IMR-90 (cell line): ENCODE data around the gene CCDC27. TPM values are rescaled to one million over a fixed set of nuclear protein-coding genes. Genes with fewer than 3 reads are reported as not detected.

Experiments
- ATAC-seq: fragments of 200-7000 bp; cut with Tn5 transposase; 2 replicates; pipeline ENCODE4 v1.9.1; 2020; ENCODE audit warnings: low read depth, mild to moderate bottlenecking, moderate library complexity
- BruUV-seq: library from RNA; stranded (reverse); fragments of 400-500 nt; replicated peaks from 2 replicates; lab custom pipeline; 2021; lab: Mats Ljungman, UMichigan
- CTCF ChIA-PET: fragments of 300-600 bp; formaldehyde crosslinking; extraction: SDS; loops from one replicate; lab custom pipeline; 2021; ENCODE audit warnings: antibody characterized with exemption; lab: Yijun Ruan, JAX
- POLR2A ChIA-PET: fragments of 300-600 bp; sonication (Branson Sonifier 250); formaldehyde crosslinking; loops from one replicate; lab custom pipeline; 2022; ENCODE audit warnings: antibody characterized with exemption; ENCODE audit not compliant: unreplicated experiment; lab: Charles Lee
- DNase-seq: peaks from one replicate; pipeline ENCODE4 v3.0.0; 2013
- H2AFZ ChIP-seq: replicated peaks from 2 replicates; pipeline ENCODE3; 2013; ENCODE audit warnings: low read length, mild to moderate bottlenecking; ENCODE audit not compliant: poor library complexity
- H2AK5ac ChIP-seq: 2 replicates; pipeline ENCODE4 v1.6.1; 2013; ENCODE audit warnings: low read depth, low read length, inconsistent platforms
- H2AK9ac ChIP-seq: replicated peaks from 2 replicates; pipeline ENCODE3; 2013; ENCODE audit warnings: mild to moderate bottlenecking, low read depth, low read length, moderate library complexity; ENCODE audit not compliant: poor library complexity
- H2BK120ac ChIP-seq: 2 replicates; pipeline ENCODE4 v1.6.1; 2013; ENCODE audit warnings: low read depth, low read length, inconsistent platforms
- H2BK15ac ChIP-seq: 3 replicates; pipeline ENCODE4 v1.6.1; 2013; ENCODE audit warnings: low read depth, low read length, inconsistent platforms
- H2BK20ac ChIP-seq: 2 replicates; pipeline ENCODE4 v1.6.1; 2013; ENCODE audit warnings: low read depth, mild to moderate bottlenecking, inconsistent platforms, low read length, moderate library complexity
- H2BK5ac ChIP-seq: 2 replicates; pipeline ENCODE4 v1.6.1; 2013; ENCODE audit warnings: mild to moderate bottlenecking, low read depth, low read length, inconsistent platforms; ENCODE audit not compliant: poor library complexity, severe bottlenecking
- H3K14ac ChIP-seq: replicated peaks from 2 replicates; pipeline ENCODE4 v1.6.1; 2013; ENCODE audit warnings: low read depth, low read length, inconsistent platforms
- H3K18ac ChIP-seq: 2 replicates; pipeline ENCODE4 v1.6.1; 2013; ENCODE audit warnings: low read depth, low read length, control low read depth
- H3K23ac ChIP-seq: 2 replicates; pipeline ENCODE4 v1.6.1; 2013; ENCODE audit warnings: low read depth, low read length, inconsistent platforms
- H3K27ac ChIP-seq: 2 replicates; pipeline ENCODE4 v1.5.1; 2013; ENCODE audit warnings: mild to moderate bottlenecking, control low read depth, low read length; ENCODE audit not compliant: insufficient read depth
- H3K27me3 ChIP-seq: 2 replicates; pipeline ENCODE4 v1.6.1; 2013; ENCODE audit warnings: low read length; ENCODE audit not compliant: control insufficient read depth, insufficient read depth
- H3K36me3 ChIP-seq: 2 replicates; pipeline ENCODE4 v1.6.1; 2013; ENCODE audit warnings: low read length, mixed read lengths; ENCODE audit not compliant: control insufficient read depth, insufficient read depth
- H3K4ac ChIP-seq: 2 replicates; pipeline ENCODE4 v1.6.1; 2013; ENCODE audit warnings: low read depth, low read length, inconsistent platforms
- H3K4me1 ChIP-seq: 2 replicates; pipeline ENCODE4 v1.6.1; 2013; ENCODE audit warnings: low read length, mixed read lengths; ENCODE audit not compliant: control insufficient read depth, insufficient read depth
- H3K4me2 ChIP-seq: 2 replicates; pipeline ENCODE4 v1.6.1; 2013; ENCODE audit warnings: low read depth, mild to moderate bottlenecking, control low read depth, low read length, moderate library complexity
- H3K4me3 ChIP-seq: 2 replicates; pipeline ENCODE4 v1.5.1; 2013; ENCODE audit warnings: low read depth, mild to moderate bottlenecking, control low read depth, low read length, moderate library complexity; ENCODE audit not compliant: insufficient read depth
- H3K56ac ChIP-seq: 2 replicates; pipeline ENCODE4 v1.6.1; 2013; ENCODE audit warnings: low read length, inconsistent platforms; ENCODE audit not compliant: insufficient read depth; ENCODE audit errors: extremely low read depth
- H3K79me1 ChIP-seq, 2 experiments: 2 replicates each; pipeline ENCODE4 v1.6.1; 2013; ENCODE audit warnings: low read length in 2 of 2, inconsistent platforms in 1 of 2, low read depth in 1 of 2
- H3K9ac ChIP-seq: 2 replicates; pipeline ENCODE4 v1.6.1; 2013; ENCODE audit warnings: low read depth, low read length, control low read depth
- H3K9me1 ChIP-seq: 2 replicates; pipeline ENCODE4 v1.6.1; 2013; ENCODE audit warnings: low read length, inconsistent platforms; ENCODE audit not compliant: insufficient read depth
- H3K9me3 ChIP-seq: 2 replicates; pipeline ENCODE4 v1.6.1; 2013; ENCODE audit warnings: low read length; ENCODE audit not compliant: control insufficient read depth, insufficient read depth
- H4K20me1 ChIP-seq: 2 replicates; pipeline ENCODE4 v1.6.1; 2013; ENCODE audit warnings: low read length, inconsistent platforms; ENCODE audit not compliant: insufficient read depth
- H4K5ac ChIP-seq: 2 replicates; pipeline ENCODE4 v1.6.1; 2013; ENCODE audit warnings: mild to moderate bottlenecking, low read depth, low read length, control low read depth
- H4K8ac ChIP-seq, 2 experiments: 2 replicates each; pipeline ENCODE4 v1.6.1; 2013; ENCODE audit warnings: low read depth in 2 of 2, low read length in 2 of 2, control low read depth in 1 of 2, inconsistent platforms in 1 of 2
- H4K91ac ChIP-seq: 2 replicates; pipeline ENCODE4 v1.6.1; 2013; ENCODE audit warnings: low read depth, low read length, inconsistent platforms; ENCODE audit not compliant: insufficient read depth
- POLR2A ChIP-seq: IDR thresholded peaks from 2 replicates; pipeline ENCODE4 v1.6.1; 2012; ENCODE audit warnings: mild to moderate bottlenecking, low read depth, low read length
- RAD21 ChIP-seq: IDR thresholded peaks from 2 replicates; pipeline ENCODE4 v1.6.1; 2012; ENCODE audit warnings: low read length, improper control_type of control experiment
- RCOR1 ChIP-seq: IDR thresholded peaks from 2 replicates; pipeline ENCODE4 v1.6.1; 2012; ENCODE audit warnings: mild to moderate bottlenecking, low read length, improper control_type of control experiment; ENCODE audit not compliant: insufficient replicate concordance
- SMC3 ChIP-seq: fragments of 150-350 bp; IDR thresholded peaks from 2 replicates; pipeline ENCODE4 v1.6.1; 2016; ENCODE audit warnings: low read depth, mild to moderate bottlenecking, antibody characterized with exemption, low read length, moderate library complexity
- WGBS, 2 experiments: methylation state at CpG; one replicate each; pipeline versions ENCODE4 v1.1.5 to v1.1.7; 2013; ENCODE audit warnings: missing lambda C conversion rate in 2 of 2; ENCODE audit not compliant: insufficient read length in 1 of 2; ENCODE audit errors: extremely low coverage in 2 of 2; 5-methylcytosine and 5-hydroxymethylcytosine counted together
- dilution Hi-C: fragments of 300-500 bp; cut with HindIII; formaldehyde crosslinking; loops from one replicate; pipeline ENCODE4 v1.14.3; 2018; ENCODE audit warnings: low sequenced_read_pairs; ENCODE audit not compliant: unreplicated experiment
- in situ Hi-C: fragments of 300-500 bp; cut with MboI; formaldehyde crosslinking; loops from 3 replicates; pipeline ENCODE4 v1.14.3; 2019; ENCODE audit warnings: low sequenced_read_pairs, inconsistent platforms, mixed read lengths
- intact Hi-C: fragments of 100-400 bp; cut with micrococcal nuclease; formaldehyde crosslinking; loops from 2 replicates; pipeline ENCODE4 v1.10.0; 2022
- polyA plus RNA-seq, 3 experiments: library from polyadenylated mRNA; depleted of rRNA; stranded (reverse); fragments of >200 nt; gene quantifications; 2 replicates each; pipeline ENCODE4 v1.2.3, GENCODE V29; 2012; ENCODE audit warnings: low replicate concordance in 1 of 3
- total RNA-seq: library from RNA; depleted of rRNA; stranded (reverse); fragments of >200 nt; gene quantifications from 2 replicates; pipeline ENCODE4 v1.2.3, GENCODE V29; 2012
- TF ChIP-seq, protein P1 (sequence below): fragments of 150-350 bp; IDR thresholded peaks from 2 replicates; pipeline ENCODE4 v1.6.1; 2017; ENCODE audit warnings: mild to moderate bottlenecking, antibody characterized with exemption, low read length, low read depth

Gene CCDC27
- total and polyA plus RNA-seq, 2 of the 4 experiments (the other 2 are of a cell fraction) = not detected

DNA sequence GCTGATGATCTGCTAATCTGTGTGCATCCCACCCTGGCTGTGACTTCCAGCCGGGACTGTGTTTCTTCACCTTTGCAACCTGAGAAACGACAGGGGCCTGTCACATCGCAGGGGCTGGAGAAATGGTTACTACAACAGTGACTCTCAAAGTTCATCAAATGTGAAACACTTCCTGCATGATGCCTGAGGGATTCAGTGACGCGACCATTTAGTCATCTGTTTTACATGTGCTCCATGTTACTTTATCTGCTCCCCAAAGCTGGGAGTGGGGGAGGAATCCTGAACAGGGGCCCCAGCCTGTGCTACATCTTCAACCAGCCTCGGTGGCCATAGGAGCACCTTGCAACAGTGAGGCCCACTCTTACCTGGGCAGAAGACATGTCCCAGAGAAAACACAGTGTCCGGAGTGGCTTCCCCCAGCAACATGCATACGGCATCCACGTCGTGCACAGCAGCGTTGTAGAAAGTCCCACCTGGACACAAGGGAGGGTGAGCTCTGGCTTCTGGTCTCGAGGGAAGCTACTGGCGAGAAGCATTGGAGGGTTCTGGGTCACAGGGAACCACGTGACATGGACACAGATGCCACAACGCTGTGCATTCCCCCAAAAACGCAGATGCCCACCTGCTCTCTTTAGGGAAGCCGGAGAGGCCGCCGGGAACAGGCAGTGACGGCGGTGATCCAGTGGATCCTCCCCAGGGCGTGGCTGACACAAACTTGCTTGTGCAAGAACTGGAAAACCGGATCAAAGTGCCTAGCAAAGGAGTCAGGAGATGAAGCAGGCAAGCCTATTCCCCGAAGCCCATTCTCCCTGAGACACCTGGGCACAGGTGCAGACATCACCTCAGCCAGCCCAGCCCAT lies 9.6 kb upstream of the CCDC27 start:
- Histone ChIP-seq H3K4me2 (no peak overlapping the region), H4K20me1 (no peaks in the 10 kb centered on the region; the same call in 1 of the 2 replicates), H3K36me3 (peaks cover 40% of the 10 kb centered on the region), H3K4me1 (peaks cover 6% of the 10 kb centered on the region; the same call in 1 of the 2 replicates), H3K14ac (no peak overlapping the region), H4K5ac (no peak overlapping the region), H3K4ac (no peak overlapping the region), H3K9me3 (no peaks in the 10 kb centered on the region), H3K9me1 (0 out of 2 replicates have a peak, but pooled peaks cover 6% of the 10 kb centered on the region), H3K9ac (no peak overlapping the region), H4K91ac (no peak overlapping the region), H3K4me3 (no peak overlapping the region), H3K56ac (no peak overlapping the region), H2AK9ac (no peak overlapping the region), H2BK20ac (no peak overlapping the region), H3K79me1 (peaks cover 11 to 24% of the 10 kb centered on the region in 2 experiments; a peak in 3 of 4 replicates), H2BK120ac (no peak overlapping the region), H2AFZ (no peak overlapping the region), H3K23ac (no peak overlapping the region), H2BK5ac (no peak overlapping the region), H2BK15ac (no peak overlapping the region), H3K18ac (no peak overlapping the region), H3K27ac (no peak overlapping the region), H3K27me3 (no peaks in the 10 kb centered on the region), H2AK5ac (no peak overlapping the region), H4K8ac (no peak overlapping the region)
- no peak for DNase-seq
- POLR2A ChIA-PET = no interaction called here
- ATAC-seq = no peak
- intact Hi-C loops = no loop called here
- WGBS, 2 experiments = 89% methylated on average over 17 of the region's 24 CpGs; no CpG with 5 or more reads in 1 of the 2 experiments
- dilution Hi-C loops = no loop called here
- in situ Hi-C loops = no loop called here
- TF ChIP-seq, protein P1, sequence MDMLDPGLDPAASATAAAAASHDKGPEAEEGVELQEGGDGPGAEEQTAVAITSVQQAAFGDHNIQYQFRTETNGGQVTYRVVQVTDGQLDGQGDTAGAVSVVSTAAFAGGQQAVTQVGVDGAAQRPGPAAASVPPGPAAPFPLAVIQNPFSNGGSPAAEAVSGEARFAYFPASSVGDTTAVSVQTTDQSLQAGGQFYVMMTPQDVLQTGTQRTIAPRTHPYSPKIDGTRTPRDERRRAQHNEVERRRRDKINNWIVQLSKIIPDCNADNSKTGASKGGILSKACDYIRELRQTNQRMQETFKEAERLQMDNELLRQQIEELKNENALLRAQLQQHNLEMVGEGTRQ = no peak
- TF ChIP-seq RCOR1 = no peak
- TF ChIP-seq SMC3 = no peak
- TF ChIP-seq POLR2A = no peak
- TF ChIP-seq RAD21 = no peak
- CTCF ChIA-PET = no interaction called here
- no TSS peak for BruUV-seq
